Neural progenitor cell (in vitro differentiated cells): Measurements from ENCODE around the gene PNMA6A.

Experiments used
- EZH2 ChIP-seq: fragments of 200-600 bp; sonication (generic); IDR thresholded peaks from 2 replicates; pipeline ENCODE4 v1.6.1; 2017; ENCODE audit warnings: antibody characterized with exemption, mild to moderate bottlenecking, moderate library complexity
- TF ChIP-seq, protein P1 (sequence below): fragments of 200-600 bp; sonication (generic); IDR thresholded peaks from 2 replicates; pipeline ENCODE4 v1.5.1; 2017; ENCODE audit warnings: antibody characterized with exemption, mild to moderate bottlenecking

DNA sequence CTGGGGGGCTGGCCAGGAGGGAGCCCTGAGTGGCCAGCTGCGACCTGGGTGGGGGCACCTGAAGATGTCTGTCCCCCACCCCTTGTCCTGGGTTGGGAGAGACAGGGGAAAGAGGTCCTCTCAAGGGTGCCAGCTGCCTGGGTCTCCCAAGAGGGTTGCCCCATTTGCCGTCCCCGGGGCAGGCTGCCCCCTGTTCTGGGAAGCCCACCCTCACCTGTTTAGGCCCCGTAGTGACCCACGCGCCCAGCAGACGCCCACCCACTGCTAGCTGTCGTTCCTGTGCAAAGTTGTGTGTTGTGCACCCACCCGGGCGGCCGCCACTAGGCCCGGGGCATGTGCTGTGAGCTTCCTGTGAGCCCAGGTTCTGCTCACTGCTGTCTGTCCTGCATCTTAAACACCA lies 41.5 kb upstream of the PNMA6A start:
- TF ChIP-seq, protein P1, sequence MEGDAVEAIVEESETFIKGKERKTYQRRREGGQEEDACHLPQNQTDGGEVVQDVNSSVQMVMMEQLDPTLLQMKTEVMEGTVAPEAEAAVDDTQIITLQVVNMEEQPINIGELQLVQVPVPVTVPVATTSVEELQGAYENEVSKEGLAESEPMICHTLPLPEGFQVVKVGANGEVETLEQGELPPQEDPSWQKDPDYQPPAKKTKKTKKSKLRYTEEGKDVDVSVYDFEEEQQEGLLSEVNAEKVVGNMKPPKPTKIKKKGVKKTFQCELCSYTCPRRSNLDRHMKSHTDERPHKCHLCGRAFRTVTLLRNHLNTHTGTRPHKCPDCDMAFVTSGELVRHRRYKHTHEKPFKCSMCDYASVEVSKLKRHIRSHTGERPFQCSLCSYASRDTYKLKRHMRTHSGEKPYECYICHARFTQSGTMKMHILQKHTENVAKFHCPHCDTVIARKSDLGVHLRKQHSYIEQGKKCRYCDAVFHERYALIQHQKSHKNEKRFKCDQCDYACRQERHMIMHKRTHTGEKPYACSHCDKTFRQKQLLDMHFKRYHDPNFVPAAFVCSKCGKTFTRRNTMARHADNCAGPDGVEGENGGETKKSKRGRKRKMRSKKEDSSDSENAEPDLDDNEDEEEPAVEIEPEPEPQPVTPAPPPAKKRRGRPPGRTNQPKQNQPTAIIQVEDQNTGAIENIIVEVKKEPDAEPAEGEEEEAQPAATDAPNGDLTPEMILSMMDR = no peak
- TF ChIP-seq EZH2 = no peak
